OCI-LY7 (cell line): Measurements from ENCODE around the gene FAM83D.

Source experiments
- CTCF ChIP-seq: fragments of 200-600 bp; sonication (generic); conservative IDR thresholded peaks from 2 replicates; pipeline ENCODE4 v1.5.1; 2014; ENCODE audit warnings: mild to moderate bottlenecking, antibody characterized with exemption, low read length, moderate library complexity, mixed read lengths
- EZH2phosphoT487 ChIP-seq: fragments of 200-600 bp; sonication (generic); IDR thresholded peaks from 2 replicates; pipeline ENCODE4 v1.6.1; 2018; ENCODE audit warnings: low read depth, borderline replicate concordance, mild to moderate bottlenecking, mixed run types, antibody characterized with exemption, low read length, moderate library complexity, mixed read lengths

- TF ChIP-seq CTCF (no peak), EZH2phosphoT487 (no peak)
Measured at GRCh38 chr20:38934530-38934929, 8.3 kb downstream of the FAM83D start.
